Hepatocyte (in vitro differentiated cells): ENCODE results near the gene ADD1.

Source experiments
- CTCF ChIP-seq: fragments of 200-600 bp; sonication (generic); IDR thresholded peaks from 2 replicates; pipeline ENCODE4 v1.5.1; 2016; ENCODE audit warnings: antibody characterized with exemption, mild to moderate bottlenecking; ENCODE audit not compliant: poor library complexity
- EZH2 ChIP-seq: fragments of 200-600 bp; sonication (generic); IDR thresholded peaks from 2 replicates; pipeline ENCODE4 v1.6.1; 2016; ENCODE audit warnings: antibody characterized with exemption, mild to moderate bottlenecking, borderline replicate concordance
- EZH2phosphoT487 ChIP-seq: fragments of 200-600 bp; sonication (generic); IDR thresholded peaks from one replicate; pipeline ENCODE4 v1.6.1; 2018; ENCODE audit warnings: antibody characterized with exemption, mild to moderate bottlenecking, low read depth, moderate library complexity; ENCODE audit not compliant: unreplicated experiment, severe bottlenecking

DNA sequence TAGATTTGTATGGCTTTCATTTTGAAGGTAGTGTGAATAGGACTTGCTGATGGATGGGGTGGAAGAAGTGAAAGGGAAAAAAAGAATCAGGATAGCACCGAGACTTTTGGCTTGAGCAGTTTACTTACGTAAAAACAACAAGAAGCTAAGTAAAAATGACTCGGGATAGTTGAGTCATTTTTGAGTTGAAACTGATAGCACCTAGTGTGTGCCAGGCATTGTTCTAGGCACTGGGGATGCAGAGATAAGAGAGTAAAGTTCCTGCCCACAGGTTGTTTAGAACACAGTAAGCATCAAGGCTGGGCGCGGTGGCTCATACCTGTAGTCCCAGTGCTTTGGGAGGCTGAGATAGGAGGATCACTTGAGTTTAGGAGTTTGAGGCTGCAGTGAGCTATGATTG lies 34.7 kb downstream of the ADD1 start:
- TF ChIP-seq CTCF (no peak), EZH2 (no peak), EZH2phosphoT487 (no peak)
